Measurements from ENCODE around the gene PLPP3. TPM values are rescaled to one million over a fixed set of nuclear protein-coding genes. Genes with fewer than 3 reads are reported as not detected.

Gene PLPP3
- total RNA-seq, 4 donors from 2014 or later, result 76.3 to 315 (median 140) TPM

DNA sequence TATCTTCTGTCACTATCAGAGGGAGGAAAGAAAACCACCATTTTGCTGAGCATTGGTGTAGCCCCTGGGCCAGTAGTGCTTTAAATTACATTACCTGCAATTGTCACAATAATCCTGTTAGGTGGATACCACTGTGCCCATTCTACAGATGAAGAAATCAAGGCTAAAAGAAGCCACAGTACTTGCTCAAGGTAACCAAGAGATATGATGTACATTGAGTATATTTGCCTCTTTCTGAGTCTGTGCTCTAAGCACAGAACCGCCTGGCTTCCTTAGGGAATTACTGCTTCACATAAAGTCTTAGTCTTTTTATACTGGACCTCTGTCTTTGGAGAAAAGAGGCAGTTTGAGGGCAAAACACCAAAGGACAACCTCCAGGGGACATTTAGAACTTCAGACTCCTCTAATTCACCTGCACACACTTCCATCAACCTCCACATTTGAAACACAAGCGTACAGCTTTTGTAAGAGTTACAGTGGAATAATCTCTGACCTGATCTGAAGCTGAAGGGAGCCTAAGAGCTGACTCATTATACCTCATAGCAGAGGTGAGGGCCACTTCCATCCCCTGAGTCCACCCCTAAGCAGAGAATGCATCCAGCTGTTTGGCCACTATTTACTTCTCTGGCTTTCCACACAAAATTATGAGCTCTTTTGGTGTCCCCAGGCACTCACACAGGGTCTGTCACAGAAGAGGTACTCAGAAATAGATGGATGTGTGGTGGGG lies 61.8 kb downstream of the PLPP3 start:
- no peaks in the 10 kb centered on the region for H3K4me1 ChIP-seq
- no peak for TF ChIP-seq POLR2A (IDR thresholded peaks at IDR 0.05)
- no peak overlapping the region for H3K27ac ChIP-seq

GRCh38 chr1:56516539-56517252 lies 62.7 kb downstream of the PLPP3 start:
- Histone ChIP-seq H3K27ac (peak overlapping the region in 1 of 2 donors; percentile 19), H3K4me3 (no peak overlapping the region), H3K36me3 (no peaks in the 10 kb centered on the region), H3K4me1 (no peaks in the 10 kb centered on the region), H3K9me3 (no peaks in the 10 kb centered on the region), H3K27me3 (no peaks in the 10 kb centered on the region)
- TF ChIP-seq, protein P1, sequence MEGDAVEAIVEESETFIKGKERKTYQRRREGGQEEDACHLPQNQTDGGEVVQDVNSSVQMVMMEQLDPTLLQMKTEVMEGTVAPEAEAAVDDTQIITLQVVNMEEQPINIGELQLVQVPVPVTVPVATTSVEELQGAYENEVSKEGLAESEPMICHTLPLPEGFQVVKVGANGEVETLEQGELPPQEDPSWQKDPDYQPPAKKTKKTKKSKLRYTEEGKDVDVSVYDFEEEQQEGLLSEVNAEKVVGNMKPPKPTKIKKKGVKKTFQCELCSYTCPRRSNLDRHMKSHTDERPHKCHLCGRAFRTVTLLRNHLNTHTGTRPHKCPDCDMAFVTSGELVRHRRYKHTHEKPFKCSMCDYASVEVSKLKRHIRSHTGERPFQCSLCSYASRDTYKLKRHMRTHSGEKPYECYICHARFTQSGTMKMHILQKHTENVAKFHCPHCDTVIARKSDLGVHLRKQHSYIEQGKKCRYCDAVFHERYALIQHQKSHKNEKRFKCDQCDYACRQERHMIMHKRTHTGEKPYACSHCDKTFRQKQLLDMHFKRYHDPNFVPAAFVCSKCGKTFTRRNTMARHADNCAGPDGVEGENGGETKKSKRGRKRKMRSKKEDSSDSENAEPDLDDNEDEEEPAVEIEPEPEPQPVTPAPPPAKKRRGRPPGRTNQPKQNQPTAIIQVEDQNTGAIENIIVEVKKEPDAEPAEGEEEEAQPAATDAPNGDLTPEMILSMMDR (IDR thresholded peaks at IDR 0.05), result no peak
- TF ChIP-seq POLR2A (IDR thresholded peaks at IDR 0.05), result no peak
- DNase-seq, result no peak
- intact Hi-C loops (cut with DNase I; ENCODE audit: low total_unique reads), result no loop called here

More for the DNA sequence above, 61.8 kb downstream of the PLPP3 start:
- Histone ChIP-seq H3K36me3 (no peaks in the 10 kb centered on the region), H3K9me3 (no peaks in the 10 kb centered on the region), H3K4me3 (no peak overlapping the region), H3K27me3 (no peaks in the 10 kb centered on the region)
- no peak for DNase-seq
- intact Hi-C loops (cut with DNase I; ENCODE audit: low total_unique reads), result no loop called here

GRCh38 chr1:56515898-56516538 lies 63.3 kb downstream of the PLPP3 start:
- Histone ChIP-seq H3K36me3 (no peaks in the 10 kb centered on the region), H3K4me1 (no peaks in the 10 kb centered on the region), H3K4me3 (no peak overlapping the region), H3K27me3 (no peaks in the 10 kb centered on the region), H3K27ac (peak overlapping the region in 1 of 2 donors; percentile 19), H3K9me3 (no peaks in the 10 kb centered on the region)
- intact Hi-C loops (cut with DNase I; ENCODE audit: low total_unique reads), result no loop called here
- no peak for DNase-seq
- TF ChIP-seq, protein P1 (IDR thresholded peaks at IDR 0.05), result no peak
- no peak for TF ChIP-seq POLR2A (IDR thresholded peaks at IDR 0.05)

DNA sequence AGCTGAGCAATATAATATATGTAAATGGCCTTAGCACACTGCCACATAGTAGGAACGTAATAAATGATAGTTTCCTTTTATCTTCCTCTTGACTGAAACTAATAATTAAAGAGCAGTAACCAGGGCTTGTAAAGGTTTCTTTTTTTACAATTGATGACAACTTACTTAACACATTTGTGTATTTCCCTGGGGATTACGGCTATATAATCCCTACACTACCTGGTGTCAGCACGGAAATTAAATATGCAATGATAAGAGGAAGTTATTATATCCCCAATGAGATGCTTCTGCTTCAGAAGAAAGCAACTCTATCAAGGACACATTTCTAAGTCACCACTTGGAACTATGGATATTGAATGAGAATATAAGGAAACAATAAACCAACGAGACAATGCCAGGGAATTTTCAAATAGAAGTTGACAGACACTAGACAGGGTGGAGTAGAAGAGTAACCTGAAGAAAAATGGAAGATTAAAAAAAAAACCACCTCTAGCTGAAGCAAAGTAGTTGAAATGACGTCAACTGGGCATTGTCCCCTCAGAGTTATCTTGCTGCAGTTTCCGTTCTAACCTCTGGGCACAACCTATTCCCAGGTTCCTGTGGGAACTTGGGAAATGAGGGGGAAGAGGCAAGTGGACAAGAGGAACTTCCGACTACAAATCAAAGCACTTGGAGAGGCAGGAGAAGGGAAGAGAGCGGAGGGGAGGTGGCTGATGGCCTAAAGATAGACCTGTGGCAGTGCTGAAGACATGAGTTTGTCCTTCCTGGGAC lies 66.5 kb downstream of the PLPP3 start:
- intact Hi-C loops (cut with DNase I; ENCODE audit: low total_unique reads), result no loop called here
- Histone ChIP-seq H3K36me3 (no peaks in the 10 kb centered on the region), H3K4me3 (no peak overlapping the region), H3K9me3 (no peaks in the 10 kb centered on the region), H3K27me3 (no peaks in the 10 kb centered on the region), H3K27ac (no peak overlapping the region), H3K4me1 (no peaks in the 10 kb centered on the region)
- DNase-seq, result peak in 1 of 2 donors; percentile 29
- TF ChIP-seq, protein P1 (IDR thresholded peaks at IDR 0.05), result no peak
- no peak for TF ChIP-seq POLR2A (IDR thresholded peaks at IDR 0.05)

DNA sequence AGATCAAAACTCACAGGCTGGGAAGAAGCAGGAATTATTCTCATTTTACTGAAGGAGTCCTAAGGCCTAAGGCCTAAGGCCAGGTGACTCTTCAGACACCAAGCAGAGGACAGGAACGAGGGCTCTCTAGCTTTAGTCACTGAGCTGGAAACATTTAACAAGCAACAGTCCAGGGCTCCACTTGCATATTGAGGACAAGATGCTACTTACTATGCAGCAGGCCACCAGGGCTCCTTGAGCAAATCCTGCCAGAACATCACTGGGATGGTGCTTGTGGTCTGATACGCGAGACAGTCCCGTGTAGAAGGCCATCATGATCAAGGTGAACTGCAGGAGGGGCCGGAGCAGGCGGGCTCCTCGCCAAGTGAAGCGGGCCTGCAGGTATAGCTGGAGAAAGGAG lies 67.6 kb downstream of the PLPP3 start:
- TF ChIP-seq, protein P1 (IDR thresholded peaks at IDR 0.05), result no peak
- TF ChIP-seq POLR2A (IDR thresholded peaks at IDR 0.05), result no peak
- intact Hi-C loops (cut with DNase I; ENCODE audit: low total_unique reads), result no loop called here

More for the DNA sequence above, 67.6 kb downstream of the PLPP3 start:
- no peaks in the 10 kb centered on the region for H3K27me3 ChIP-seq
- no peaks in the 10 kb centered on the region for H3K36me3 ChIP-seq
- H3K9me3 ChIP-seq, result no peaks in the 10 kb centered on the region
- H3K27ac ChIP-seq, result no peak overlapping the region
- H3K4me1 ChIP-seq, result no peaks in the 10 kb centered on the region
- DNase-seq, result no peak
- no peak overlapping the region for H3K4me3 ChIP-seq

All from uterus (tissue), 4 donors.